ENCODE measurements around the gene KLK14. TPM values are rescaled to one million over a fixed set of nuclear protein-coding genes. Genes with fewer than 3 reads are reported as not detected.

KLK14 gene
- total RNA-seq, 2 donors from 2014 or later: 4.2 to 5.3 TPM

DNA sequence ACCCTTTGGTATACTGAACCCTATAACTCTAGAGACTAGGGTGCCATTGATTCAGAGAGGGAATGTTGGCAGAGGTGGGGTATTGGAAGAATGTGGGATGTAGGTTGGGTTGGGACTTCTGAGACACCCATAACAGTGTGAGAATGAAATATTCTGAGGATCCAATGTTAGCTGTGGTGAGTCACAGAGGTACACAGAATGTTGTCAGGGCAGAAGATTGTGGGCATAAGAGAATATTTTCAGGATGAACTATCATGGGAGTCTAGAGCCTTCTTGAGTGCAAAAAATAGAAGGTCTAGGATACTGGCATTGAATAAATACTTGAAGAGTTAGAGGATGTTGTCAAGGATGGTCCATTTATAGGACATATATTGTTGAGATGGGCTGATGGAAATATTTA is 26.8 kb downstream of the KLK14 start:
- intact Hi-C loops (cut with DNase I): no loop called here
- Histone ChIP-seq H3K36me3 (no peaks in the 10 kb centered on the region), H3K9me3 (no peaks in the 10 kb centered on the region), H3K27ac (no peak overlapping the region), H3K4me3 (no peak overlapping the region), H3K27me3 (replicated peaks; ENCODE audit: insufficient read depth) (no peaks in the 10 kb centered on the region), H3K4me1 (replicated peaks) (no peaks in the 10 kb centered on the region)
- no peak for TF ChIP-seq POLR2AphosphoS5 (IDR thresholded peaks at IDR 0.05)
- TF ChIP-seq, protein P1, sequence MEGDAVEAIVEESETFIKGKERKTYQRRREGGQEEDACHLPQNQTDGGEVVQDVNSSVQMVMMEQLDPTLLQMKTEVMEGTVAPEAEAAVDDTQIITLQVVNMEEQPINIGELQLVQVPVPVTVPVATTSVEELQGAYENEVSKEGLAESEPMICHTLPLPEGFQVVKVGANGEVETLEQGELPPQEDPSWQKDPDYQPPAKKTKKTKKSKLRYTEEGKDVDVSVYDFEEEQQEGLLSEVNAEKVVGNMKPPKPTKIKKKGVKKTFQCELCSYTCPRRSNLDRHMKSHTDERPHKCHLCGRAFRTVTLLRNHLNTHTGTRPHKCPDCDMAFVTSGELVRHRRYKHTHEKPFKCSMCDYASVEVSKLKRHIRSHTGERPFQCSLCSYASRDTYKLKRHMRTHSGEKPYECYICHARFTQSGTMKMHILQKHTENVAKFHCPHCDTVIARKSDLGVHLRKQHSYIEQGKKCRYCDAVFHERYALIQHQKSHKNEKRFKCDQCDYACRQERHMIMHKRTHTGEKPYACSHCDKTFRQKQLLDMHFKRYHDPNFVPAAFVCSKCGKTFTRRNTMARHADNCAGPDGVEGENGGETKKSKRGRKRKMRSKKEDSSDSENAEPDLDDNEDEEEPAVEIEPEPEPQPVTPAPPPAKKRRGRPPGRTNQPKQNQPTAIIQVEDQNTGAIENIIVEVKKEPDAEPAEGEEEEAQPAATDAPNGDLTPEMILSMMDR (IDR thresholded peaks at IDR 0.05): no peak
- no peak for TF ChIP-seq POLR2A (IDR thresholded peaks at IDR 0.05)
- no peak for DNase-seq (ENCODE audit: low spot score)

DNA sequence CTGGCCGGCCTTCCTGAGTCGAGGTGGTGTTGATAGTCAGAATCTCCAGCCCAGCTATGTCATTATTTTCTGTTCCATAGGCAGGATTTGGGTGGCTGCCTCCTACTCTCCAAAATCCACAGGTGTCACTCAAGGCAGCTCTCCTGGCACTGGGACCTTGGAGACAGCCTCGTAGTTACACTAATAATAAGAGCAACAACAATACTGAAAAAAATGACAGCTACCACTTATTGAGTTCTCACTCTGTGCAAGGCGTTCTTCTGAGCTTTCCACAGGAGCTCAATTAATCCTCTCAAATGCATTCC is 35.7 kb downstream of the KLK14 start:
- Histone ChIP-seq H3K9me3 (no peaks in the 10 kb centered on the region), H3K36me3 (no peaks in the 10 kb centered on the region), H3K27ac (no peak overlapping the region), H3K27me3 (replicated peaks; ENCODE audit: insufficient read depth) (no peaks in the 10 kb centered on the region), H3K4me1 (replicated peaks) (no peaks in the 10 kb centered on the region), H3K4me3 (no peak overlapping the region)
- no peak for DNase-seq (ENCODE audit: low spot score)
- 7% methylated on average over 4 of the region's 4 CpGs for WGBS
- TF ChIP-seq POLR2AphosphoS5 (IDR thresholded peaks at IDR 0.05) (no peak), POLR2A (IDR thresholded peaks at IDR 0.05) (no peak)
- TF ChIP-seq, protein P1 (IDR thresholded peaks at IDR 0.05): no peak
- intact Hi-C loops (cut with DNase I): no loop called here

DNA sequence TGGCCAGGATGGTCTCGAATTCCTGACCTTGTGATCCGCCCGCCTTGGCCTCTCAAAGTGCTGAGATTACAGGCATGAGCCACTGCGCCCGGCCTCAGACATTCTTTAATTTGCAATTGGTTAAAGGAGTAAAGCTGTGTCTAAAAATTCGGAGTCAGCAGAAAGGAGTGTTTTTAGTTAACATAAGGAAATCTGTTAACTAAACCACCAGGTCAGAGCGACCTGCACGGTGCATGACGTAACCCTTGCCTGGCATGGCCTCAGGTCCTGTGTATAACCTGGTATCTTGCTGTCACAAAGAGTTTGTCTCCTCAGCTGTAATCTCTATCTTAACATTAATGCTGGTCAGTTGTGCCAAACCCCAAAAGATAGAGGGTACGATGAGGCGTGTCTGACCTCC is 38.4 kb downstream of the KLK14 start:
- DNase-seq (ENCODE audit: low spot score): no peak
- no peaks in the 10 kb centered on the region for H3K27me3 ChIP-seq (replicated peaks; ENCODE audit: insufficient read depth)
- no peaks in the 10 kb centered on the region for H3K9me3 ChIP-seq
- no peak for TF ChIP-seq POLR2AphosphoS5 (IDR thresholded peaks at IDR 0.05)
- TF ChIP-seq POLR2A (IDR thresholded peaks at IDR 0.05): no peak
- TF ChIP-seq, protein P1 (IDR thresholded peaks at IDR 0.05): no peak
- no peaks in the 10 kb centered on the region for H3K4me1 ChIP-seq (replicated peaks)
- no peak overlapping the region for H3K4me3 ChIP-seq
- H3K27ac ChIP-seq: no peak overlapping the region
- H3K36me3 ChIP-seq: no peaks in the 10 kb centered on the region
- intact Hi-C loops (cut with DNase I): no loop called here
- 88% methylated on average over 11 of the region's 11 CpGs for whole genome bisulfite sequencing

DNA sequence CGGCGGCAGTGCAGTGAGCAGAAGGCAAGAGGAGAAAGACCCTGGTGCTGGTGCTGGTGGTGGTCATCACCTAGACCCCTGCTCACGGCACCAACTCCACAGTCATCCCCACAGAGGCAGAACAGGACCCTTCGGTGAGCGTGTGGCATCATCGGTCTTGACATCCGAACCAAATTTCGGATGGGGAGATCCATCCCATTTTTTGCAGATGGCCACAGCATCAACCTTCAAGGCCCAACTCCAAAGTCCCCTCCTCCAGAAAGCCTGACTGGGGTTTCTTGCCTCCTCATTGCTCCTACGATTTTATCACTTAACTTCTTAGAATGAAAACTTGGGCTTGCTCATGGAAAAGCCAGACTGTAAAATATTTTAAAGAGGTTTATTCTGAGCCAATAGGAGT is 39.2 kb downstream of the KLK14 start:
- no peak for DNase-seq (ENCODE audit: low spot score)
- TF ChIP-seq POLR2A (IDR thresholded peaks at IDR 0.05): no peak
- Histone ChIP-seq H3K9me3 (no peaks in the 10 kb centered on the region), H3K27me3 (replicated peaks; ENCODE audit: insufficient read depth) (no peaks in the 10 kb centered on the region), H3K27ac (no peak overlapping the region), H3K36me3 (no peaks in the 10 kb centered on the region), H3K4me1 (replicated peaks) (no peaks in the 10 kb centered on the region), H3K4me3 (no peak overlapping the region)
- intact Hi-C loops (cut with DNase I): no loop called here
- WGBS: 85% methylated on average over 9 of the region's 9 CpGs

DNA sequence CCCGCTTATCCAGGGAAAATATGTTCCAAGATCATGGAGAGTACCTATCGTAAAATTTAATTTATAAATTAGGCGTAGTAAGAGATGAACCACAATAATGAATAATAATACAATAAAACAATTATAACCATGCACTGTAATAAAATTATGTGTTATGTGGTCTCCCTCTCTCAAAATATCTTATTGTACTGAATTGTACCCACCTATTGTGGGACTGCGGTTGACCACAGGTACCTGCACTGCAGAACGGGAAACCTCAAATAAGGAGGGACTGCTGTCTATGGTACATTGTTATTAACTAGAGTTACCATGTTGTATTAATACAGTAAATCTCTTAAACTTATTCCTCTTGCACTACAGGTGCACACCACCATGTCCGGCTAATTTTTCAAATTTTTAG is 42.5 kb downstream of the KLK14 start:
- H3K4me1 ChIP-seq (replicated peaks): no peaks in the 10 kb centered on the region
- no peak for TF ChIP-seq POLR2A (IDR thresholded peaks at IDR 0.05)
- no peak for TF ChIP-seq POLR2AphosphoS5 (IDR thresholded peaks at IDR 0.05)
- TF ChIP-seq, protein P1 (IDR thresholded peaks at IDR 0.05): no peak
- no peak overlapping the region for H3K27ac ChIP-seq
- DNase-seq (ENCODE audit: low spot score): no peak
- intact Hi-C loops (cut with DNase I): no loop called here
- H3K36me3 ChIP-seq: no peaks in the 10 kb centered on the region
- no peaks in the 10 kb centered on the region for H3K27me3 ChIP-seq (replicated peaks; ENCODE audit: insufficient read depth)
- whole genome bisulfite sequencing: 94% methylated on average over 6 of the region's 6 CpGs
- H3K4me3 ChIP-seq: no peak overlapping the region
- H3K9me3 ChIP-seq: no peaks in the 10 kb centered on the region
